ENCODE results near the gene HEPACAM.

- no peak for TF ChIP-seq CTCF (IDR thresholded peaks at IDR 0.05)
- TF ChIP-seq POLR2A (IDR thresholded peaks at IDR 0.05), result no peak
These were observed 65.4 kb downstream of the HEPACAM start for GRCh38 chr11:124870430-124870829.

Data from vagina (tissue), 2 donors.